ENCODE data around the gene IRX1.

The IRX1 gene

GRCh38 chr5:3593771-3594509 lies 1.7 kb upstream of the IRX1 start:
- Histone ChIP-seq H2AK5ac (ENCODE audit: low read length) (no peak overlapping the region), H2BK5ac (ENCODE audit: low read depth, low read length, poor library complexity) (no peak overlapping the region), H3K9me3 (ENCODE audit: insufficient read depth, low read depth, low read length) (peaks cover 4% of the 10 kb centered on the region), H3K27me3 (ENCODE audit: insufficient read depth, low read length) (peaks cover 88% of the 10 kb centered on the region), H3K79me1 (ENCODE audit: low read length) (no peaks in the 10 kb centered on the region), H3K4me3 (ENCODE audit: low read depth, low read length) (no peak overlapping the region), H3K18ac (ENCODE audit: low read length) (no peak overlapping the region), H3K23ac (ENCODE audit: low read length) (no peak overlapping the region), H2BK120ac (ENCODE audit: insufficient read depth, low read length, poor library complexity) (no peak overlapping the region), H3K4me1 (ENCODE audit: control insufficient read depth in 1 of 2, insufficient read depth in 2 of 2, low read length in 2 of 2) (peaks cover 4 to 10% of the 10 kb centered on the region in 2 experiments), H4K12ac (ENCODE audit: low read depth, low read length) (no peak overlapping the region), H3K36me3 (ENCODE audit: control insufficient read depth in 1 of 2, insufficient read depth in 2 of 2, low read length in 2 of 2) (no peaks in the 10 kb centered on the region), H3K14ac (ENCODE audit: low read length) (no peak overlapping the region), H3K27ac (ENCODE audit: low read depth, low read length) (no peak overlapping the region), H3K9ac (ENCODE audit: low read length) (no peak overlapping the region), H3K4me2 (ENCODE audit: low read length) (peak overlapping the region; percentile 42), H4K91ac (ENCODE audit: low read depth, low read length) (no peak overlapping the region), H4K8ac (ENCODE audit: low read depth, low read length) (no peak overlapping the region), H3K4ac (ENCODE audit: low read depth, low read length) (no peak overlapping the region), H2AFZ (ENCODE audit: insufficient read depth, low read length, poor library complexity) (no peak overlapping the region), H2BK12ac (ENCODE audit: low read length) (no peak overlapping the region), H3K79me2 (ENCODE audit: control insufficient read depth, insufficient read depth, low read length, poor library complexity) (no peaks in the 10 kb centered on the region)
- WGBS (ENCODE audit: extremely low coverage, insufficient coverage, insufficient read length): no CpG with 5 or more reads among the region's 28 CpGs
- DNase-seq: no peak

DNA sequence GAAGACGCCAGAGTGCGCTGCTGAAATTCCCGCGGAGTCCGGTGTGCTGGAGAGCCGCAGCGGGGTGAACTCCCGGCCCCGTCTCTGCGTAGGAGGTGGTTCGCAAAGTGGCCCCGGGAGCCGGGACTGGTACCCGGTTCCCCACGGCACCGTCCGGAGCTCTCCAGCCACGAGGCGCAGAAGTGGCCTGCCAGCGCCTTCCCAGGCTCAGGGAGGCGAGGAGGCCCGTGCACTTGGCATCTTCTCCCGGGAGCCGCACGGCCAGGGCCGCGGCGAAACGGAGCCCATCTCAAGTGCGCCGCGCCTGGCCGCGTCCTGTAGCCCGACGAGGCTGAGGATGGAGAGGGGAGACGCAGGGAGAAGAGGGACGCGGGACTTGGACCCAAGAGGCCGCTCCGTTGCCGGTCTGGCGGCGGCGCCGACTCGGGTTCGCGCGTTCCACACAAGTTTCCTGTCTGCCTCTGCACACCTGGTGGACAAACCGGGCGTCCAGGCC lies 1.1 kb upstream of the IRX1 start:
- H2AK5ac ChIP-seq (ENCODE audit: low read length): no peak overlapping the region
- H3K36me3 ChIP-seq (ENCODE audit: control insufficient read depth in 1 of 2, insufficient read depth in 2 of 2, low read length in 2 of 2): no peaks in the 10 kb centered on the region
- H3K27me3 ChIP-seq (ENCODE audit: insufficient read depth, low read length): peaks cover 91% of the 10 kb centered on the region
- no peak overlapping the region for H3K4ac ChIP-seq (ENCODE audit: low read depth, low read length)
- peak overlapping the region; percentile 42 for H3K4me2 ChIP-seq (ENCODE audit: low read length)
- H2BK12ac ChIP-seq (ENCODE audit: low read length): no peak overlapping the region
- no peak overlapping the region for H3K18ac ChIP-seq (ENCODE audit: low read length)
- H3K9me3 ChIP-seq (ENCODE audit: insufficient read depth, low read depth, low read length): peaks cover 7% of the 10 kb centered on the region
- no peak for DNase-seq
- no peak overlapping the region for H2BK5ac ChIP-seq (ENCODE audit: low read depth, low read length, poor library complexity)
- H4K12ac ChIP-seq (ENCODE audit: low read depth, low read length): no peak overlapping the region
- no peak overlapping the region for H3K14ac ChIP-seq (ENCODE audit: low read length)
- no peak overlapping the region for H3K23ac ChIP-seq (ENCODE audit: low read length)
- no peak overlapping the region for H3K9ac ChIP-seq (ENCODE audit: low read length)
- no CpG with 5 or more reads among the region's 52 CpGs for WGBS (ENCODE audit: extremely low coverage, insufficient coverage, insufficient read length)
- no peak overlapping the region for H3K27ac ChIP-seq (ENCODE audit: low read depth, low read length)
- no peaks in the 10 kb centered on the region for H3K79me1 ChIP-seq (ENCODE audit: low read length)
- no peak overlapping the region for H4K8ac ChIP-seq (ENCODE audit: low read depth, low read length)
- H3K4me3 ChIP-seq (ENCODE audit: low read depth, low read length): no peak overlapping the region
- H3K4me1 ChIP-seq (ENCODE audit: control insufficient read depth in 1 of 2, insufficient read depth in 2 of 2, low read length in 2 of 2): peaks cover 4 to 10% of the 10 kb centered on the region in 2 experiments
- no peak overlapping the region for H4K91ac ChIP-seq (ENCODE audit: low read depth, low read length)
- peak overlapping the region; percentile 26 for H2AFZ ChIP-seq (ENCODE audit: insufficient read depth, low read length, poor library complexity)
- H3K79me2 ChIP-seq (ENCODE audit: control insufficient read depth, insufficient read depth, low read length, poor library complexity): no peaks in the 10 kb centered on the region
- no peak overlapping the region for H2BK120ac ChIP-seq (ENCODE audit: insufficient read depth, low read length, poor library complexity)

DNA sequence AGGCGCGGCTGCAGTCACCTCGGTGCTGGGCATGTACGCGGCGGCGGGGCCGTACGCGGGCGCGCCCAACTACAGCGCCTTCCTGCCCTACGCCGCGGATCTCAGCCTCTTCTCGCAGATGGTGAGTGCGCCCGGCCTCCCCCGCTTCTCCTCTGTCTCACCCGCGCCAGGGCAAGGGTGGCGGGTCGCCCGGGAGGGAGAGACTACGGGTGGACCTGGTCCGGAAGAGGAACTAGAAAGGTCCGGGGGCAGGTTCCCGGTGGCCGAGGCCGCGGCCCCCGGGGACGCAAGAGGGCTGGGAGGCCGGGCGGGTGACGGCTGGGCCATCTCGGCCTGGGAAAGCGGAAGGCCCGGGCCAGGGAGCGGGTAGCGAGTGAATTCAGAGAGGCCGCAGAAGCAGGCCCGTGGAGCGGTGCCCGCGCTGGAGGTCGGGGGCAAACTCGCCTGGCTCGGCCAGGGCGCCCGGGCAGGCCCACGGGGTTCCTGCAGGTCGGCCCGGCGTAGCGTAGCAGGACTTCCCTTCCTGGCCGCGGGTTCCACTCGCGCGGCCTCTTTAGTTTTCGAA lies 711 bp downstream of the IRX1 start:
- Histone ChIP-seq H3K14ac (ENCODE audit: low read length) (no peak overlapping the region), H2BK12ac (ENCODE audit: low read length) (no peak overlapping the region)

GRCh38 chr5:3596857-3597166 lies 1.2 kb downstream of the IRX1 start:
- H3K4me1 ChIP-seq (ENCODE audit: control insufficient read depth in 1 of 2, insufficient read depth in 2 of 2, low read length in 2 of 2): peaks cover 4 to 10% of the 10 kb centered on the region in 2 experiments
- peaks cover 6% of the 10 kb centered on the region for H3K9me3 ChIP-seq (ENCODE audit: insufficient read depth, low read depth, low read length)
- no peak overlapping the region for H3K9ac ChIP-seq (ENCODE audit: low read length)
- no peak overlapping the region for H2BK12ac ChIP-seq (ENCODE audit: low read length)
- H4K91ac ChIP-seq (ENCODE audit: low read depth, low read length): no peak overlapping the region
- no peaks in the 10 kb centered on the region for H3K79me2 ChIP-seq (ENCODE audit: control insufficient read depth, insufficient read depth, low read length, poor library complexity)
- H3K14ac ChIP-seq (ENCODE audit: low read length): no peak overlapping the region
- H3K23ac ChIP-seq (ENCODE audit: low read length): no peak overlapping the region
- no peak overlapping the region for H3K18ac ChIP-seq (ENCODE audit: low read length)
- H3K4ac ChIP-seq (ENCODE audit: low read depth, low read length): no peak overlapping the region
- no peak overlapping the region for H4K12ac ChIP-seq (ENCODE audit: low read depth, low read length)
- H2BK120ac ChIP-seq (ENCODE audit: insufficient read depth, low read length, poor library complexity): no peak overlapping the region
- H2BK5ac ChIP-seq (ENCODE audit: low read depth, low read length, poor library complexity): no peak overlapping the region
- H3K36me3 ChIP-seq (ENCODE audit: control insufficient read depth in 1 of 2, insufficient read depth in 2 of 2, low read length in 2 of 2): no peaks in the 10 kb centered on the region
- H2AFZ ChIP-seq (ENCODE audit: insufficient read depth, low read length, poor library complexity): no peak overlapping the region
- H3K27me3 ChIP-seq (ENCODE audit: insufficient read depth, low read length): peaks cover 95% of the 10 kb centered on the region
- H3K4me2 ChIP-seq (ENCODE audit: low read length): no peak overlapping the region
- no peak overlapping the region for H3K4me3 ChIP-seq (ENCODE audit: low read depth, low read length)
- H3K79me1 ChIP-seq (ENCODE audit: low read length): no peaks in the 10 kb centered on the region
- no peak overlapping the region for H3K27ac ChIP-seq (ENCODE audit: low read depth, low read length)
- H2AK5ac ChIP-seq (ENCODE audit: low read length): no peak overlapping the region
- no peak for DNase-seq
- no peak overlapping the region for H4K8ac ChIP-seq (ENCODE audit: low read depth, low read length)
- WGBS (ENCODE audit: extremely low coverage, insufficient coverage, insufficient read length): no CpG with 5 or more reads among the region's 7 CpGs

More for the DNA sequence above, 711 bp downstream of the IRX1 start:
- Histone ChIP-seq H4K8ac (ENCODE audit: low read depth, low read length) (no peak overlapping the region), H3K79me1 (ENCODE audit: low read length) (no peaks in the 10 kb centered on the region), H3K18ac (ENCODE audit: low read length) (no peak overlapping the region), H2AK5ac (ENCODE audit: low read length) (no peak overlapping the region), H3K27ac (ENCODE audit: low read depth, low read length) (no peak overlapping the region), H3K9me3 (ENCODE audit: insufficient read depth, low read depth, low read length) (peaks cover 7% of the 10 kb centered on the region), H4K12ac (ENCODE audit: low read depth, low read length) (no peak overlapping the region), H3K4ac (ENCODE audit: low read depth, low read length) (no peak overlapping the region), H2AFZ (ENCODE audit: insufficient read depth, low read length, poor library complexity) (no peak overlapping the region), H3K27me3 (ENCODE audit: insufficient read depth, low read length) (peaks cover 95% of the 10 kb centered on the region), H3K4me2 (ENCODE audit: low read length) (peak overlapping the region; percentile 35), H3K23ac (ENCODE audit: low read length) (no peak overlapping the region), H2BK120ac (ENCODE audit: insufficient read depth, low read length, poor library complexity) (no peak overlapping the region), H3K4me3 (ENCODE audit: low read depth, low read length) (no peak overlapping the region), H3K36me3 (ENCODE audit: control insufficient read depth in 1 of 2, insufficient read depth in 2 of 2, low read length in 2 of 2) (no peaks in the 10 kb centered on the region), H2BK5ac (ENCODE audit: low read depth, low read length, poor library complexity) (no peak overlapping the region), H3K4me1 (ENCODE audit: control insufficient read depth in 1 of 2, insufficient read depth in 2 of 2, low read length in 2 of 2) (peaks cover 4 to 10% of the 10 kb centered on the region in 2 experiments), H3K9ac (ENCODE audit: low read length) (no peak overlapping the region), H3K79me2 (ENCODE audit: control insufficient read depth, insufficient read depth, low read length, poor library complexity) (no peaks in the 10 kb centered on the region), H4K91ac (ENCODE audit: low read depth, low read length) (no peak overlapping the region)
- DNase-seq: no peak
- no CpG with 5 or more reads among the region's 63 CpGs for WGBS (ENCODE audit: extremely low coverage, insufficient coverage, insufficient read length)
